Left renal pelvis (tissue), 4 donors: ENCODE results near the gene NUP85. TPM values are rescaled to one million over a fixed set of nuclear protein-coding genes. Genes with fewer than 3 reads are reported as not detected.
A peak's percentile ranks its signal among the peaks of the same experiment; 100 is the strongest.
"Not testable (repeated sequence)": the region's sequence is repeated elsewhere in the genome, so short reads cannot be mapped to it uniquely, and the experiment has no call there.

Experiments used
- DNase-seq, 4 donors: peaks; one replicate each; pipeline ENCODE4 v3.0.0-alpha.2; 2013; ENCODE audit warnings: low read depth in 4 of 4, low spot score in 3 of 4
- polyA plus RNA-seq, 4 donors: library from polyadenylated mRNA; unstranded; fragments of 120-200 nt; gene quantifications; one replicate each; pipeline ENCODE4 v1.2.1, GENCODE V29; 2013; ENCODE audit not compliant: insufficient read length in 4 of 4

Gene NUP85
- polyA plus RNA-seq, 4 donors, result 57.1 to 75.1 (median 62.6) TPM

- DNase-seq, result no peak
These were observed 35.1 kb downstream of the NUP85 start for GRCh38 chr17:75240394-75241142.

- no peak for DNase-seq
These were observed 35.6 kb downstream of the NUP85 start for GRCh38 chr17:75241143-75241430.

- no peak for DNase-seq
These were observed 36.0 kb downstream of the NUP85 start for GRCh38 chr17:75241502-75241901.

- DNase-seq, result no peak
These were observed 36.5 kb downstream of the NUP85 start for GRCh38 chr17:75241996-75242460.

GRCh38 chr17:75242461-75243042, 37.1 kb downstream of the NUP85 start:
- DNase-seq, result no peak

- no peak for DNase-seq
These were observed 38.8 kb downstream of the NUP85 start for GRCh38 chr17:75244133-75244866.

GRCh38 chr17:75245011-75245410, 39.5 kb downstream of the NUP85 start:
- DNase-seq, result no peak

GRCh38 chr17:75246404-75246803, 40.9 kb downstream of the NUP85 start:
- DNase-seq, result no peak

- no peak for DNase-seq
These were observed 44.1 kb downstream of the NUP85 start for GRCh38 chr17:75249564-75249963.

- DNase-seq, result no peak
These were observed 44.6 kb downstream of the NUP85 start for GRCh38 chr17:75250009-75250471.

GRCh38 chr17:75252039-75252816, 46.7 kb downstream of the NUP85 start:
- no peak for DNase-seq

GRCh38 chr17:75255954-75256698, 50.6 kb downstream of the NUP85 start:
- not testable (repeated sequence) for DNase-seq

GRCh38 chr17:75257228-75257627, 51.7 kb downstream of the NUP85 start:
- DNase-seq, result not testable (repeated sequence)

- DNase-seq, result no peak
These were observed 55.3 kb downstream of the NUP85 start for GRCh38 chr17:75260641-75261335.

- DNase-seq, result peak; percentile 90 to 92 (median 91)
These were observed 56.0 kb downstream of the NUP85 start, which contains the start of the genes GGA3 and MRPS7 for GRCh38 chr17:75261336-75262111. GGA3 (minus strand) TSS chr17:75261606; CDS start chr17:75261587, 19 bp downstream. MRPS7 (plus strand) TSS chr17:75261879; CDS start chr17:75261901, 22 bp downstream.

GRCh38 chr17:75262112-75262606, 56.7 kb downstream of the NUP85 start:
- DNase-seq, result no peak

GRCh38 chr17:75263055-75263454, 57.6 kb downstream of the NUP85 start:
- no peak for DNase-seq

- DNase-seq, result no peak
These were observed 60.3 kb downstream of the NUP85 start for GRCh38 chr17:75265614-75266315.
